GOT3 (cell line): Measurements from ENCODE around the gene TTLL11.

Source experiments
- DNase-seq: peaks from one replicate; lab custom pipeline; 2025; ENCODE audit warnings: mixed read lengths; lab: John Stamatoyannopoulos, UW

The TTLL11 gene

DNA sequence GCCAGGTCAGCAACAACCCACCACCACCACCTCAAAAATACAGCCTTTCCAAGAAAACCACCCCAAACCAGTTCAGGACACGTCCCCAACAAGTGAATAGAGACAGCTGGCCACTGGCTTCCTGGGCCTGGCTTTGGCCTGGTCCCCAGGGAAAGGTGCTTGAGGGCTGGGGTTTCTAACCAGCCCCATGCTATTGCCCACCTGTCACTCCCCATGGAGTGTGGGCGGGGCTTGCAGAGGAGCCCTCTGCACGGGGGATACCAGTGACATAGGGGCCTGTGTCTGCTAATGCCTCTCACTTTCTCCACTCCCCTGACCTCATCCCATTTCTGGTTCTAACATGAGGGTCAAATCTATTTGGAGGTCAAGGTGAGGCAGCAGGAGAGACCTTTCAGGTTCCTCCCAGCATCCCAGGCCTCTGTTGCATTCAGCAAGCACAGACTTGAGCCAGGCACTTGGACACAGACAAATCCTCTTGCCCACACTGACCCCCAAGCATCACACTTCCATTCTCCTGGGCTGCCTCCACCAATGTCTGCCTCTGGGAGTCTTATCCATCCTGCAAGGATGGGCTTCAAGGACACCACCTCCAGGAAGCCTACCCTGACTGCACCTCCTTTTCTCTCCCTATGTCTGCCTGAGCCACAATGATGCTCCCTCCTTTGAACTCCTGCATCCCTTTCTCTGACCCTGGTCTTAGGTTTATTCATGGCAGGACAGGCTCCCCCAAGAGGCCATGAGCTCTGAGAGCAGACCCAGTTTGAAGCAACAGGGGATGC is 16.1 kb upstream of the TTLL11 start:
- DNase-seq = no peak

GRCh38 chr9:122107291-122107805 is 14.2 kb upstream of the TTLL11 start:
- no peak for DNase-seq

GRCh38 chr9:122106576-122106975 is 13.5 kb upstream of the TTLL11 start:
- DNase-seq = no peak

- no peak for DNase-seq
Measured at GRCh38 chr9:122103985-122104384, 10.9 kb upstream of the TTLL11 start.

DNA sequence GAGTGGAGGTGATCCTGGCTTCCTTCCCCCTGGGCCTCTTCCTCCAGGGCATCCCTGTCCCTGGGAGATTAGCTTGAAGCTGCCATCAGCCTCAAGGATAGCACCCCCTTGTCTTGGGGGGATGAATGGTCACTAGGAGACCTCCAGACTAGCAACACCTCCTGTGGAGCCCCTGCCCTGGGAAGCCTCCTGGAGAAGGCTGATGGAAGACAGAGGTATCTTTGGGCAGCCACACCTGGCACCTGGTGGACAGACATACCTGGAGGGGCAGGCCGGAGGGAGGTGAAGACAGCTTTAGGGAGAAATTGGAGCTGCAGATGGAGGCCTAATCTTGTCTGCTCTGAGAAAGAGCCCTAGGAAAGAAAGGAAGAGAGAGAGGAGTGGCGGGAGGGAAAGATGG is 9.0 kb upstream of the TTLL11 start:
- DNase-seq = no peak

DNA sequence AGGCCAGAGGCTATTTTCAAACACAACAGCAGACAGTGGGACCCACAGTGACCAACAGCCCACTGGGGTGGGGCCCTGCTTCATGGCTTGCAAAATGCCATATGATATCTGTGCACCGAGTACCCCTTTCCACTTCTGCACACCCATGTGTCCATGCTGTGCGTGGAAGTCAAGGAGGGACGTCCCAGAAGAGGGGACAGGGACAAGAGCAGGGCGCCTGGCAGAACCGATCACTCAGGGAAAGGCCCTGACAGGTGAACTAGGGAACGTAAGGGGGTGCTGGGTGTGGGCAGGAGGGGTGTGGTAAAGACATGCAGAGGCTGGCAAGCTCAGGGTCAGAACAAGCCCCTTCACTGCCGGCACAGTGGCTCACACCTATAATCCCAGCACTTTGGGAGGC is 7.6 kb upstream of the TTLL11 start:
- DNase-seq = no peak

GRCh38 chr9:122099271-122099869 is 6.3 kb upstream of the TTLL11 start:
- DNase-seq = no peak

DNA sequence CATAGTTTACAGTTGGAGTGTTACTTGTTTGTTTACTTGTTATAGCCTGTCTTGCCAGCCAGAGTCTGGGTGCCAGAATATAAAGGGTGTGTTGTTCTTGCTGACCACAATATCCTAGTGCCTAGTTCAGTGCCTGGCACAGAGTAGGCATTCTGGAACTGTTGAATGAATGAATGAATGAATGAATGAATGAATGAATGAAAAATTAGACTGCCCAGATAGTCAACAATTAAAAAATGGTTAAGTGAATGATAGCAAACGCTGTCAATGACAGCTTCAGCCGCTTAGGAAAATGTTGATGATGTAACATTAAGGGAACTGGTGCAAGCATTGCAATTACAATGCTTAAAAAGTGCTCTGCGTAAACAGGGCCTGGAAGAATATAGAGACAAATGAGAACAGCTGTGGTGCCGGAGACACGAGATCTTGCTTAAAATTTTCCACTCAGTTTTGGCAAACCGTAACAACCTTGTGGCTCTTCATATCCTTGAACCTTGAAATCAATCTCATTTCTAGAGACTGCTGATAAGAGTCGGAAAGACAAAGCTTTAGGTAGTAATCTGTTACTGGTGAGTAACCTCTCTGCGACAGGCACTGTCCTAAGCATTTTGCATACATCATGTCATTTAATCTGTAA is 4.7 kb upstream of the TTLL11 start:
- no peak for DNase-seq

DNA sequence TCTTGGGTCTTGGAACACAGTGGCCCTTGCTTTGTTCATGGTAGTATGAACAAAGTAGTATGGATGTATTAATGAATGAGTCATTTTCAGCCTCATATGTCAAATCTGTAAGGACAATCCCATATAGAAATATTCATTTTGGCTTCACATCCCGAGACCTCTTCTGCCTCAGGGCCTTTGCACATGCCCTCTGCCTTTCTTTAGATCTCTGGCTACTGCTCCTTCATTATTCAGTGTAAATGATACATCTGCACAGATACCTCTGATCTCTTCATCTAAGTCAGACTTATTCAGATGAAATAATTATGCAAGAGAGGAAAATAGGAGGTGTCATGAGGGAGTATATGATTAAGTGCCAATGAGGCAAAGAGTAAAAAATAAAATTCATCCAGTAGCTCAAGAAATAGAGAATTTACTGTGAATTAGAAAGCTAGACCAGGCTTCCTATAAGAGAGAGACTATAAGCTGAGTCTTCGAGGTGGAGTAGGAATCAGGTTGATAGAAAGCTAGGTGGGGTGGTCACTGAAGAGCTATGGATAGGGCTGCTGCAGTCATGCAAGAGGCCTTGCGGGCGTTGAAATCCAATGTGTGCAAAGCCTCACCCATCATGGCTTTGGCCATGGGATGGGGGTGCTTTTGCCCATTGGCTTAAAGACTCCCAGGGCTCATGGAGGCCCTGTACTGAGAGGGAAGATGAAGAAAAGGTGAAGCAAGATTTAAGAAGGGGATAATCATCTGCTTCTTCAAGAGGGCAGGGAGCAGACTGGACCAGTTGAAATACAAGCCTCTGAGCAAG is 3.7 kb upstream of the TTLL11 start:
- no peak for DNase-seq

DNA sequence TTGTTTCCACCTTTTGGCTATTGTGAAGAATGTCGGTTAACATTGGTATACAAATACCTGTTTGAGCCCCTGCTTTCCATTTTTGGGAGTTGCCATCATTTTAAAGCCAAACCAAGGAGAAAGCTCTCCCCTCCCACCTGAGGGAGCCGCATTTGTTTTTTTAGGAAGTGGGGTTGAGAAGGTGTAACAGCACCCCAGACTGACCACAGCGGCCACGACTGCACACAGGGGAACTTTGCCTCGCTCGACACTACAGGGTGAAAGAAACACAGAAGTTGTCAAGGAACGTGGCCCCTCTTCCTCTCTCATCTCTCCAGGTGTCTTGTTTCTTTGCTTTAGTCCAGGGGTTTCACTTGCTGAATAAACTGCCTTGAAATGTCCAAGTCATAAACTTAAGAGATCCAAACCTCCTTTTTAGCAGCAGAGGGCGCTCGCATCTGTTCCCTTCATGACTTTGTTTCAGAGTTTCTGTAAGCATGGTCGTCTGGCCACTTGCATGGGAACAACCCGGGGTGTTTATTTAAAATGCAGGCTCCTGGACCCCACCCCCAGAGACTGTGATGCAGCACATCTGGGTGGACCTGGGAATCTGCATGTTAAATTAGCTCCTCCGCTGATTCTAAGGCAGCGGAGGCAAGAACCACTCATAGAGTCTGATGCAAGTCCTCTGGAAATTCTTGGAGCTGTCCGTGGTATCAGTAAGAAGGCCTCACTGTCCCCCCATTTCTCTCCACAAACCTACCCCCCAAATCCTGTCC is 2.1 kb upstream of the TTLL11 start:
- DNase-seq = no peak

GRCh38 chr9:122091682-122092592 is 1.2 kb downstream of the TTLL11 start:
- DNase-seq = no peak

- DNase-seq = no peak
Measured at GRCh38 chr9:122090981-122091380, 2.1 kb downstream of the TTLL11 start.

GRCh38 chr9:122090287-122090883 is 2.7 kb downstream of the TTLL11 start:
- no peak for DNase-seq

DNA sequence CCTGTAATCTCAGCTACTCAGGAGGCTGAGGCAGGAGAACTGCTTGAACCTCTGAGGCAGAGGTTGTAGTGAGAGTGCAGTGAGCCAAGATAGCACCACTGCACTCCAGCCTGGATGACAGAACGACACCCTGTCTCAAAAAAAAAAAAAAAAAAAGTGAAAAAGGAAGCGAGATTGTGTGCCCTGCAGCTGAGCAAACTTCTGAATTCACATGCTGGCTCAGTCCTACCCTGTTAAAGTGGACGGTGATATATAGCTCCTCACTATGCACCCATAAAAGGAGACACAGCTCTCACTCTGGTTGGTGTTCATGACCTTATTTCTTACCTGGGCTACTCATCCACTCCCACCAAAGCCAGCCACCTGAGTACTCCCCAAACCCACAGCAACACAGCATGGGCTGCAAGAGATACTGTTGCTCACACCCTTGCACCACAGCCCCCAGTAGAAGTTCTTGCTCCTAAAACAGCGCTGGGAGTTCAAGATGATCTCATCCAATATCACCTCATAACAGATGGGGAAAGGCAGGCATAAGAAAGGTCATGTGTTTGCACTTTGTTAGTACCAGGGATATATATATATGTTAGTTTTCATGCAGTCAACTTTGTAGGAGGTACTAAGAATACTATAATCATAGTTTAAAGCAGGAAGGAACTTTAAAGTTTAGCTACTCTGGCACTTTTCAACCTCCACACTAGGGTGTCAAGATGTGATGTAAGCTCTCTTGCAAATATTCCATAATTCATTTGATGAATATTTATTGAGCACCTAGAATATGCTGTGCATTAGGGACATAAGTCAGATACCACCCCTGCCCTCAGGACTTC is 4.0 kb downstream of the TTLL11 start:
- no peak for DNase-seq

GRCh38 chr9:122087406-122088200 is 5.5 kb downstream of the TTLL11 start:
- no peak for DNase-seq

DNA sequence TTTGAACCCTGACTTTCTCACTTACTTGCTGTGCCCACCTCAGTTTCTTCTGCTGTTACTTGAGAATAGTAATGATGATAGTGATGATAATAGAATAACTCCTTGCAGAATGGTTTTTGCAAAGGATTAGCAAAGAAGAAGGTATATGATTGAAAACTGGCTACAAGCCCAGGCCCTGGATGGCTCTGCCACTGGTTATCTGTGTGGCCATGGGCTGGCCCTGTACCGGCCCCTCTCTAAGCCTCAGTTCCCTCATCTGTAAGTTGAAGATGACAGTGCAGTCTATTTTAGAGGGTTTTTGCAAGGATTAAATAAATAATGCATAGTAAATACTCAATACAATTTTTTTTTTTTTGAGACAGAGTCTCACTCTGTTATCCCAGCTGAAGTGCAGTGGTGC is 6.2 kb downstream of the TTLL11 start:
- no peak for DNase-seq

DNA sequence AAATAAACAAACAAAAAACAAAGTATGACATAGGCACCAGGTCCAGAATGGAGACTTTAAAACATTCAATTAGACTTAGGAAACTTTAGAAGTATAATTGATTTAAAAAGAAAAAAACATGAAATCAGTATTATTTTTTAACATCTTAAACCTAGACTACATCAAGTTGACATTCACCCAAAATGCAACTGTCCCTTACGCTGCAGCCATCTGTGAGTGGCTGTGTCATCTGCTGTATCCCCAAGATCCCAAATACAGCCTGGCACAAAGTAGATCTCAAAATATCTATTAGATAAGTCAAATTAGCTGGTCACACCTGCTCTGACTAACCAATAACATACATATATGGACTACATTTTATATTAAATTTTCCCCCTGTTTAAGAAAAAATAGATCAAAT is 7.8 kb downstream of the TTLL11 start:
- no peak for DNase-seq

- no peak for DNase-seq
Measured at GRCh38 chr9:122084026-122084675, 9.0 kb downstream of the TTLL11 start.
